Breast epithelium (tissue), 3 donors: Measurements from ENCODE around the gene ATXN10.

Experiments used
- CTCF ChIP-seq, 3 donors: fragments of 450-650 bp; IDR thresholded peaks; one replicate each; pipeline ENCODE4 v1.5.1; 2016 to 2017; ENCODE audit warnings: antibody characterized with exemption in 3 of 3, mild to moderate bottlenecking in 3 of 3, moderate library complexity in 3 of 3
- POLR2A ChIP-seq: fragments of 450-650 bp; IDR thresholded peaks from one replicate; pipeline ENCODE4 v1.6.1; 2016; ENCODE audit warnings: antibody characterized with exemption, mild to moderate bottlenecking, moderate library complexity
- POLR2AphosphoS5 ChIP-seq, 3 donors: sonication (generic); formaldehyde crosslinking; IDR thresholded peaks; one replicate each; pipeline ENCODE4 v1.6.1; 2017; ENCODE audit warnings: antibody characterized with exemption in 3 of 3

- no peak for TF ChIP-seq CTCF (IDR thresholded peaks at IDR 0.05)
- TF ChIP-seq POLR2A, result no peak
- no peak for TF ChIP-seq POLR2AphosphoS5 (IDR thresholded peaks at IDR 0.05)
Observed at GRCh38 chr22:45857519-45857918, 185.9 kb downstream of the ATXN10 start.
